LNCaP clone FGC (cell line): ENCODE data around the gene FAM227A.

Experiments used
- DNase-seq: peaks from one replicate; pipeline ENCODE4 v3.0.0-alpha.2; 2011; ENCODE audit warnings: low read depth
- H3K4me3 ChIP-seq: 2 replicates; pipeline ENCODE4 v1.5.1; 2011; ENCODE audit warnings: mild to moderate bottlenecking, low read depth, low read length, control low read depth
- CTCF ChIP-seq: IDR thresholded peaks from 2 replicates; pipeline ENCODE4 v1.5.1; 2012; ENCODE audit warnings: mild to moderate bottlenecking; ENCODE audit not compliant: control insufficient read depth, insufficient read depth; ENCODE audit errors: extremely low read depth

FAM227A gene

GRCh38 chr22:38566726-38567504 lies 89.3 kb downstream of the FAM227A start:
- no peak overlapping the region for H3K4me3 ChIP-seq
- no peak for DNase-seq
- TF ChIP-seq CTCF = no peak

- H3K4me3 ChIP-seq = no peak overlapping the region
- no peak for DNase-seq
- TF ChIP-seq CTCF = no peak
Measured at GRCh38 chr22:38565441-38565840, 90.8 kb downstream of the FAM227A start.

- no peak for TF ChIP-seq CTCF
- H3K4me3 ChIP-seq = no peak overlapping the region
- DNase-seq = no peak
Measured at GRCh38 chr22:38564669-38565068, 91.5 kb downstream of the FAM227A start.

GRCh38 chr22:38554281-38554680 lies 101.9 kb downstream of the FAM227A start:
- H3K4me3 ChIP-seq = no peak overlapping the region
- DNase-seq = peak; percentile 73
- TF ChIP-seq CTCF = no peak

- no peak overlapping the region for H3K4me3 ChIP-seq
- peak; percentile 55 for DNase-seq
Measured at GRCh38 chr22:38549101-38549894, 106.9 kb downstream of the FAM227A start.

GRCh38 chr22:38540701-38541100 lies 115.5 kb downstream of the FAM227A start:
- no peak for DNase-seq
- no peak for TF ChIP-seq CTCF
- no peak overlapping the region for H3K4me3 ChIP-seq

More at GRCh38 chr22:38549101-38549894, 106.9 kb downstream of the FAM227A start:
- TF ChIP-seq CTCF = no peak
